ENCODE data around the gene CELF2. TPM values are rescaled to one million over a fixed set of nuclear protein-coding genes. Genes with fewer than 3 reads are reported as not detected.

CELF2 gene
- polyA plus RNA-seq, 1 donor from 2014 or later, result 55.5 TPM

DNA sequence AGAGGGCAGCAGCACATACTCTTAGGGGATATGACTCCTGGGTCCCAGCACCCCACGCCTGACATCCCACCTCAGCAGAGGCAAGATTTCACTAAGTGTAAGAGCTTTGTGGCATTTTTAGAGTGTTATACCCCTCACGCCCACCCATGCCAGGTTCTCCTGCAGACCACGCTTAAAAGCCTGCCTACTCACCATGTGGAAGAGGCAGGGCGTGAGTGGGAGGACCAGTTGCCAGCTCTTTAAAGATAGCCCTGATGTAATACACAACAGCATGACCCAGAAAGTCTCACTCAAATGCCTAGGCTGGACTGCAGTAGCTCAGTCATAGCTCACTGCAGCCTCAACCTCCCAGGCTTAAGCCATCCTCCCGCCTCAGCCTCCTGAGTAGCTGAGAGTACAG, 44.4 kb upstream of the CELF2 start:
- Histone ChIP-seq H3K36me3 (ENCODE audit: insufficient read depth, low read length) (no peaks in the 10 kb centered on the region), H3K9ac (ENCODE audit: low read length) (no peak overlapping the region), H3F3A (ENCODE audit: insufficient read depth, low read length, poor library complexity, severe bottlenecking) (no peaks in the 10 kb centered on the region), H3K27me3 (ENCODE audit: insufficient read depth, low read depth, low read length) (no peaks in the 10 kb centered on the region), H3K79me2 (replicated peaks; ENCODE audit: insufficient read depth, low read length) (no peaks in the 10 kb centered on the region), H3K4me3 (ENCODE audit: low read length) (no peak overlapping the region), H3K27ac (ENCODE audit: low read length) (no peak overlapping the region), H3K9me2 (ENCODE audit: insufficient read depth, low read length) (no peaks in the 10 kb centered on the region), H4K20me1 (ENCODE audit: insufficient read depth) (no peaks in the 10 kb centered on the region), H2AFZ (ENCODE audit: low read depth, low read length) (no peak overlapping the region), H3K9me3 (ENCODE audit: low read length) (no peaks in the 10 kb centered on the region), H3K4me2 (ENCODE audit: low read length) (no peak overlapping the region)
- TF ChIP-seq MXI1 (conservative IDR thresholded peaks at IDR 0.05; ENCODE audit: poor library complexity, severe bottlenecking), result no peak
- TF ChIP-seq POLR2AphosphoS5 (IDR thresholded peaks at IDR 0.05), result no peak
- TF ChIP-seq, protein P1, sequence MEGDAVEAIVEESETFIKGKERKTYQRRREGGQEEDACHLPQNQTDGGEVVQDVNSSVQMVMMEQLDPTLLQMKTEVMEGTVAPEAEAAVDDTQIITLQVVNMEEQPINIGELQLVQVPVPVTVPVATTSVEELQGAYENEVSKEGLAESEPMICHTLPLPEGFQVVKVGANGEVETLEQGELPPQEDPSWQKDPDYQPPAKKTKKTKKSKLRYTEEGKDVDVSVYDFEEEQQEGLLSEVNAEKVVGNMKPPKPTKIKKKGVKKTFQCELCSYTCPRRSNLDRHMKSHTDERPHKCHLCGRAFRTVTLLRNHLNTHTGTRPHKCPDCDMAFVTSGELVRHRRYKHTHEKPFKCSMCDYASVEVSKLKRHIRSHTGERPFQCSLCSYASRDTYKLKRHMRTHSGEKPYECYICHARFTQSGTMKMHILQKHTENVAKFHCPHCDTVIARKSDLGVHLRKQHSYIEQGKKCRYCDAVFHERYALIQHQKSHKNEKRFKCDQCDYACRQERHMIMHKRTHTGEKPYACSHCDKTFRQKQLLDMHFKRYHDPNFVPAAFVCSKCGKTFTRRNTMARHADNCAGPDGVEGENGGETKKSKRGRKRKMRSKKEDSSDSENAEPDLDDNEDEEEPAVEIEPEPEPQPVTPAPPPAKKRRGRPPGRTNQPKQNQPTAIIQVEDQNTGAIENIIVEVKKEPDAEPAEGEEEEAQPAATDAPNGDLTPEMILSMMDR (IDR thresholded peaks at IDR 0.05; ENCODE audit: poor library complexity, severe bottlenecking), result no peak
- no peak for TF ChIP-seq RAD21 (conservative IDR thresholded peaks at IDR 0.05)
- no peak for TF ChIP-seq EP300 (conservative IDR thresholded peaks at IDR 0.05; ENCODE audit: poor library complexity, severe bottlenecking)
- TF ChIP-seq EZH2 (IDR thresholded peaks at IDR 0.05; ENCODE audit: borderline replicate concordance, insufficient read depth, low read length, poor library complexity, severe bottlenecking), result no peak
- TF ChIP-seq, protein P2, sequence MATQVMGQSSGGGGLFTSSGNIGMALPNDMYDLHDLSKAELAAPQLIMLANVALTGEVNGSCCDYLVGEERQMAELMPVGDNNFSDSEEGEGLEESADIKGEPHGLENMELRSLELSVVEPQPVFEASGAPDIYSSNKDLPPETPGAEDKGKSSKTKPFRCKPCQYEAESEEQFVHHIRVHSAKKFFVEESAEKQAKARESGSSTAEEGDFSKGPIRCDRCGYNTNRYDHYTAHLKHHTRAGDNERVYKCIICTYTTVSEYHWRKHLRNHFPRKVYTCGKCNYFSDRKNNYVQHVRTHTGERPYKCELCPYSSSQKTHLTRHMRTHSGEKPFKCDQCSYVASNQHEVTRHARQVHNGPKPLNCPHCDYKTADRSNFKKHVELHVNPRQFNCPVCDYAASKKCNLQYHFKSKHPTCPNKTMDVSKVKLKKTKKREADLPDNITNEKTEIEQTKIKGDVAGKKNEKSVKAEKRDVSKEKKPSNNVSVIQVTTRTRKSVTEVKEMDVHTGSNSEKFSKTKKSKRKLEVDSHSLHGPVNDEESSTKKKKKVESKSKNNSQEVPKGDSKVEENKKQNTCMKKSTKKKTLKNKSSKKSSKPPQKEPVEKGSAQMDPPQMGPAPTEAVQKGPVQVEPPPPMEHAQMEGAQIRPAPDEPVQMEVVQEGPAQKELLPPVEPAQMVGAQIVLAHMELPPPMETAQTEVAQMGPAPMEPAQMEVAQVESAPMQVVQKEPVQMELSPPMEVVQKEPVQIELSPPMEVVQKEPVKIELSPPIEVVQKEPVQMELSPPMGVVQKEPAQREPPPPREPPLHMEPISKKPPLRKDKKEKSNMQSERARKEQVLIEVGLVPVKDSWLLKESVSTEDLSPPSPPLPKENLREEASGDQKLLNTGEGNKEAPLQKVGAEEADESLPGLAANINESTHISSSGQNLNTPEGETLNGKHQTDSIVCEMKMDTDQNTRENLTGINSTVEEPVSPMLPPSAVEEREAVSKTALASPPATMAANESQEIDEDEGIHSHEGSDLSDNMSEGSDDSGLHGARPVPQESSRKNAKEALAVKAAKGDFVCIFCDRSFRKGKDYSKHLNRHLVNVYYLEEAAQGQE (IDR thresholded peaks at IDR 0.05; ENCODE audit: borderline replicate concordance), result no peak
- no peak for TF ChIP-seq TAF1 (IDR thresholded peaks at IDR 0.05; ENCODE audit: low read depth)
- no peak for TF ChIP-seq SMC3 (conservative IDR thresholded peaks at IDR 0.05; ENCODE audit: poor library complexity)

DNA sequence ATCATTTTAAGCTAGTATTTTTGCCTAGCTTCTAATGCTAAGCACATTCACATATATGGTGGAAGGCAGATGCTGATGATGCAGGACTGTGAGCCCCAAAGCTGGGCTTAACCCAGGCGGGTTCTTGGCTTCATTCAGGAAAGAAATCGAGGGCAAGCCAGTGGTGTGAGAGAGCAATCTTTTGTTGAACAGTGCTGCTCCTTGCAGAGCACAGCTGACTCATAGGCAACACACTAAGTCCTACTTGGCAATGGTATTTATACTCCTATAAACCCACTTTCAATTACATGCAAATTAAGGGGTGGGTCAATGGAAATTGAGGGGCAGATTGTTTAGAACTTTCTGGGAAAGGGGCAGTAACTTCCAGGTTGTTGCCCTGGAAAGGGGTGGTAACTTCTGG, 42.0 kb upstream of the CELF2 start:
- no peak overlapping the region for H2AFZ ChIP-seq (ENCODE audit: low read depth, low read length)
- H3K36me3 ChIP-seq (ENCODE audit: insufficient read depth, low read length), result no peaks in the 10 kb centered on the region
- H3K27ac ChIP-seq (ENCODE audit: low read length), result no peak overlapping the region
- H3K9ac ChIP-seq (ENCODE audit: low read length), result no peak overlapping the region
- H3K9me3 ChIP-seq (ENCODE audit: low read length), result no peaks in the 10 kb centered on the region
- no peak for TF ChIP-seq TAF1 (IDR thresholded peaks at IDR 0.05; ENCODE audit: low read depth)
- TF ChIP-seq, protein P2 (IDR thresholded peaks at IDR 0.05; ENCODE audit: borderline replicate concordance), result no peak
- H4K20me1 ChIP-seq (ENCODE audit: insufficient read depth), result no peaks in the 10 kb centered on the region
- no peaks in the 10 kb centered on the region for H3F3A ChIP-seq (ENCODE audit: insufficient read depth, low read length, poor library complexity, severe bottlenecking)
- H3K4me3 ChIP-seq (ENCODE audit: low read length), result no peak overlapping the region
- no peaks in the 10 kb centered on the region for H3K27me3 ChIP-seq (ENCODE audit: insufficient read depth, low read depth, low read length)
- no peaks in the 10 kb centered on the region for H3K9me2 ChIP-seq (ENCODE audit: insufficient read depth, low read length)
- no peak overlapping the region for H3K4me2 ChIP-seq (ENCODE audit: low read length)
- no peaks in the 10 kb centered on the region for H3K79me2 ChIP-seq (replicated peaks; ENCODE audit: insufficient read depth, low read length)
